Effector CD8-positive, alpha-beta T cell (primary cell): ENCODE results near the gene SCIN.
"Not testable (repeated sequence)": the region's sequence is repeated elsewhere in the genome, so short reads cannot be mapped to it uniquely, and the experiment has no call there.

Experiments used
- DNase-seq: peaks from one replicate; lab custom pipeline; 2025; lab: John Stamatoyannopoulos, UW
- total RNA-seq, 4 experiments: gene quantifications; one replicate each; lab custom pipeline; 2026; lab: John Stamatoyannopoulos, UW

Gene SCIN
- total RNA-seq, result 0 to 2.7 (median 0.22) reads per million in 4 experiments

- DNase-seq, result no peak
These were observed at the start of gene SCIN for GRCh38 chr7:12570534-12571461. SCIN (plus strand) TSS chr7:12570720; CDS start chr7:12570787, 67 bp downstream.

GRCh38 chr7:12524794-12525386 is 45.6 kb upstream of the SCIN start:
- no peak for DNase-seq

- not testable (repeated sequence) for DNase-seq
These were observed 43.8 kb upstream of the SCIN start for GRCh38 chr7:12526693-12527092.

- DNase-seq, result not testable (repeated sequence)
These were observed 42.9 kb upstream of the SCIN start for GRCh38 chr7:12527670-12528069.

GRCh38 chr7:12529971-12530710 is 40.4 kb upstream of the SCIN start:
- DNase-seq, result no peak

GRCh38 chr7:12531784-12532183 is 38.7 kb upstream of the SCIN start:
- no peak for DNase-seq

GRCh38 chr7:12534046-12534445 is 36.5 kb upstream of the SCIN start:
- no peak for DNase-seq

- no peak for DNase-seq
These were observed 30.8 kb upstream of the SCIN start for GRCh38 chr7:12539681-12540080.

GRCh38 chr7:12540850-12541249 is 29.7 kb upstream of the SCIN start:
- DNase-seq, result no peak

GRCh38 chr7:12543586-12543985 is 26.9 kb upstream of the SCIN start:
- no peak for DNase-seq

- no peak for DNase-seq
These were observed 21.4 kb upstream of the SCIN start for GRCh38 chr7:12549106-12549505.

- no peak for DNase-seq
These were observed 19.6 kb upstream of the SCIN start for GRCh38 chr7:12550956-12551355.

- DNase-seq, result no peak
These were observed 17.6 kb upstream of the SCIN start for GRCh38 chr7:12552876-12553275.

GRCh38 chr7:12553416-12553815 is 17.1 kb upstream of the SCIN start:
- DNase-seq, result no peak

- DNase-seq, result no peak
These were observed 16.2 kb upstream of the SCIN start for GRCh38 chr7:12554351-12554750.

- DNase-seq, result no peak
These were observed 15.6 kb upstream of the SCIN start for GRCh38 chr7:12554872-12555271.

GRCh38 chr7:12555695-12556094 is 14.8 kb upstream of the SCIN start:
- not testable (repeated sequence) for DNase-seq

GRCh38 chr7:12556139-12556792 is 14.3 kb upstream of the SCIN start:
- DNase-seq, result not testable (repeated sequence)

- DNase-seq, result no peak
These were observed 13.2 kb upstream of the SCIN start for GRCh38 chr7:12557282-12557681.

- no peak for DNase-seq
These were observed 5.3 kb upstream of the SCIN start for GRCh38 chr7:12564996-12565764.

GRCh38 chr7:12565873-12566272 is 4.6 kb upstream of the SCIN start:
- no peak for DNase-seq
